ENCODE measurements around the gene DUOX1. TPM values are rescaled to one million over a fixed set of nuclear protein-coding genes. Genes with fewer than 3 reads are reported as not detected.

DUOX1 gene
- total RNA-seq, 1 donor from 2014 or later: 0.07 TPM

DNA sequence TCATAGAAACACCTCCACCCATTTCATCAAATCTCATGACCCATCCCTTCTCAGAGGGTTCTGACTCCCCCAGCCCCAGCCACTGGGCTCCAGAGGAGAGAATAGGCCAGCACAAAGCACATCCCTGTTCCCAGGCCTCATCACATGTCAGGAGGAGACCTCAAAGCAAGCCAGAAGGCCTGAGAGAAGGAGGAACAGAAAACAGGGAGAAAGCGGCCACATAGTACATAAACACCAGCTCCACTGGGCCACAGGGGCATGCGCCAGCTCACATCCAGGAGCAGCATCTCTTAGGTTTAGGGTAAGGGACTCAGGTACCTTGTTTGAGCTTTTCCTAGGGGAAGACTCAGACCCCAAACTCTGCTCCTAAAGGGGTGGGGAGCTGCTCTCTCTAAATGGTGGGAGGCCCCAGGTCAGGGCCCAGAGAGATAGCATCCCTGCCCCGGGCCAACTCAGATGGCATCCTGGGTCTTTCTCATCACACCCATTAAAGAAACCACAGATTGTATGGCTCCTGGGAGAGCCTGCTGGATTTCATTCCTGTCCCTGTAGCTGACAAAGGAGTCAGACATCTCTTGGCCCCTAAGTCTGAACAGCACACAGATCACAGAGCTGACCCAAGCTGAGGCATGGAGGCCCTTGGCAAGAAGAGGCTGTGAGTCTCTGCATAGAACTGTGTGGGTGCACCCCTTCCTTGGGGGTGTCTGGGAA is 55.4 kb downstream of the DUOX1 start:
- intact Hi-C loops (cut with micrococcal nuclease): no loop called here

DNA sequence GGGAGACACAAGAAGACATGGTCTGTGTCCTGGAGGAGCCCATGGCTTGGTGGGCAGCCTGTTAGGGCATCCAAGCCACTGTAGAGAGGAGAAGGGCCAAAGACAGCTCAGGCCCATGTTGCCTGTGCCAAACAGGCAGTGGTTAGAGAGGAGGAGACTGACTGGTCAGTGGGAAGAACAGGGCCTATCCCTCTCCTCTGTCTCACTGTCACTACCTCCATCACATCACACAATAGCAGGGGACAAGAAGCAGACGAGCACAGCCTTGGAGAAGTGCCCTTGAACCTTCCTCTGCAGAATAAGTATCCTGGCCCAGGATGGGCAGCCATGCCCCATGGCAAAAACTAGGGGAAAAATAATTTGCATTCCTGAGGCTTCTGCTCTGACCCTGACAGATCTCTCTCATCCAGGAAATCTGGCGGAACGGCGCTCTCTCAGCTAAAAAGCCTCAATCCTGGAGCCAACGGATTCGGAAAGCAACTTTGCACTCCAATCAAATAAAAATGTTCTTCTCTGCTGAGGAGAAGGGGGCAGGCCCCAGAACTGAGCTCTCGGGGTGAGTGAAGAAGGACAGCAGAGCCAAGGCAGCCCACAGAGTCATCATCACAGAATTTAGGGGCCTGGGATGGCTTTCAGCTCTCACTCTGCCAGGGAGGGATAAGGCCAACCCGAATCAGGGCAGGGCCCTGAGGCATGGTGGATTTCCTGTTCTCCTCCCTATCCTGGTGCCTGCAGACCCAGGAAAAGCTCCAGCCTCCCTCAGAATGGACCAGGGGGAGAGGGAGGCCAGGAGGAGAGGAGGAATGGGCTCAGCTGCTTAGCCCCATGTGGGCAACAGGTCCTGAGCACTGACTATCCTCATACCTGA is 56.3 kb downstream of the DUOX1 start:
- intact Hi-C loops (cut with micrococcal nuclease): no loop called here

DNA sequence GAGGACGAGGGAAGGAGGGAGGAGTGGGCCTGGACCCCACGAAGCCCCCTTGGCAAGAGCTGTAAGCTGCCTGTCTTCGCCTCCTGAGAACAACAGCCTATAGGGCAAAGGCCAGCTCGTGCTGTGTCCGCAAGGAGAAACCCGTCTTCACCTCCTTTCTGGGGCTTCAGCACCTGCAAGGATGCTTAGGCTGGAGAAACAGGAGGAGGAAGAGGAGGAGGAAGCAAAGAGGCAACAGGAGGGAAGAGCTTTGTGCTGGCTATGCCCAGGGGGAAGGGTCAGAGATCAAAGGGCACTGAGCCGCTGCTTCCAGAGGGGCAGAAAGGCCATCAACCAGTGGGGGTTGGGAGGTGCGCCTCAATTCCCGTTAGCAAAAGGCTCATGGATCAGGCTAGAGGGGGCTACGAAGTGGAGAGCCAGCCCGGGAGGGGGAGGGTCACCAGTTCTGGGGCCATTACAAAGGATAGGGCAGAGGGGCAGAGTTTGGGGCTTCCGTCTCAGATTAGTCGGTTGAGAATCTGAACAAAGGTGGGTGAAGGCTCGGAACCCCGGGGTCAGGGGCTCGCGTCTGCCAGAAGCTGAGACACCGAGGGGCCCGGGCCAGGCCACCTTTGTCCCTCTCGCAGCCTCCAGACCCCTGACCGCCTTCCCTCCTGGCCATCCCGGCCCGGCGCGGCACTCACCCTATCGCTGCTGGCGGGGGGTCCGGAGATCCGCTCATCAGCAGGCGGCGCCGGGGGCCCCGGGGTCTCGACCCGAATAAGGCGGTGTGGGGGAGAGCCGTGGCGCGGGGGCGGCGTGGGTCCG is 57.2 kb downstream of the DUOX1 start:
- intact Hi-C loops (cut with micrococcal nuclease): no loop called here

DNA sequence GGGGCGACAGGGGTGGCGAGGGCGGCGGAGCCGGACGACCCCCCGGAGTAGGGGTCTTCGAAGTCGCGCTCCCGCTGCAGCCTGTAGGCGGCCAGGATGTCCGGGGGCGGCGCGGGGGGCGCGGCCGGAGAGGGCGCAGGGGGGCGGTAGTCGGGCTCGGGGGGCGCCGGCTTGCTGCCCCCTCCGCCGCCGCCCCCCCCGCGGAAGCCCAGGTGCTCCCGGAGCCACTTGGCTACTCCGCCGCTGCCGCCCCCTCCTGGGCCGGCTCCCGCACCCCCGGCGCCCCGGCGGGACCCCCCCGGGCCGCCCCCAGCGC is 57.7 kb downstream of the DUOX1 start:
- intact Hi-C loops (cut with micrococcal nuclease): no loop called here

DNA sequence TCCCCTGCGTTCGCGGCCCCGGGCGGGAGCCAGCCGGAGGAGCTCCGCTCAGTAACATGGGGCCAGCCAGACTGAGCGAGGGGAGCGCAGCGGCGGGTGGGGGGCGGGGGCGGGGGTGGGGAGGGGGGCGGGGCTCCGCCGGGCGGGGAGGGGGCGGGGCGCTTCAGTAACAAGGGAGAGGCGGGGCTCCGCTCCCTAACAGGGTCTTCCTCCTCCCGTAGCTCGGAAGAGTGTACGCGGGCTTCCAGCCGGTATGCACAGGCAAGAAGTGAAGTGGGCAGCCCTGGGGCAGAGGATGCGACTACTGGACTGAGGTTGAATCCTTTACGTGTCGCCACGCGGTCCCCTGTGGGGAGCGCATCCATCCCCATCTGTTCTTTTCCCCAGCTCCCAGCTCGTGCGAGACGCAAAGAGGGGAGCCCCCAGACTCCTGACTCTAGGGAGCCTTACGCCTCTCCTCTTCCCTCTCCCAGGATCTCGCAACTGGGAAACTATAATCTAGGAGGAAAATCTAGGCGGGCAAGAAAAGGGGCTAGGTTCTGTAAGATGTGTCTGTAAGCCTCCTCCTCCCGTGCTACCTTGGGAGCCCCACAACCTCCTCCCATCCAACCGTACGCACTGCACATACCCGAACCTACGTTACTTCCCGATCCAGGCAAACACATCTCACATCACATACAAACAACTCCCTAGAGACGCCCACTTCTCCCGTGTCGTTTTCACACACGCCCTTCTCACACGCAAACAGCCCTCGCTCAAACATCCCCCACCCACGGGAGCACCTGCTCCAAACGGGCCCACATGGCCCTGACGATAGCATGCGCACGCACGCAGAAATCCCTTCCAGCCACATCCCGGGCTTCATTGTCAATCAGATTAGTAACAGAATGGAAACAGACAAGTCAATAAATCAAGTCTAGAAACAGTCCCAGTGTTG is 58.4 kb downstream of the DUOX1 start, which contains the start of gene SHF:
Gene SHF, minus strand, starts transcription at position 73 of the 937 bp plus-strand sequence. Its CDS starts 15 bp downstream, at position 58.
- intact Hi-C loops (cut with micrococcal nuclease): loop anchor here (1.0 kb wide), 2 partner anchors 10 to 21 kb away; no protein-coding TSS in a partner anchor

DNA sequence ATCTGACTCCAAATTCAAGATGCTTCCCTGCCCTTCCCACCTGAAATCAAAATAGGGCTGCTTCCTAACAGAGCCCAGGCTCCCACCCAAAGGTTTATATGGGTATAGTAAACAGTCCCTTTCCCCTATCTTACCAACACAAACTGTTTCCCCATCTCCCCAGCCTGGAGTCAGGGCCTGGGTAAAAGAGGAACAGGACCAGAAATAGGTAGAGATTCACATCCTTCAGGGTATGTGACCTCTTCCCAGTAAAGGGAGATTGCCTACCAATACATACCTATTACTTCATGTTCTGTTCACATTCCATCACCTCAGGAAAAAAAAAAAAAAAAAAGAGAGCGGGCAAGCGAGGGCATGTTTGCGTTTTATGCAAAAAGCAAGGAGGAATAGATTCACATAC is 67.7 kb downstream of the DUOX1 start:
- intact Hi-C loops (cut with micrococcal nuclease): no loop called here

DNA sequence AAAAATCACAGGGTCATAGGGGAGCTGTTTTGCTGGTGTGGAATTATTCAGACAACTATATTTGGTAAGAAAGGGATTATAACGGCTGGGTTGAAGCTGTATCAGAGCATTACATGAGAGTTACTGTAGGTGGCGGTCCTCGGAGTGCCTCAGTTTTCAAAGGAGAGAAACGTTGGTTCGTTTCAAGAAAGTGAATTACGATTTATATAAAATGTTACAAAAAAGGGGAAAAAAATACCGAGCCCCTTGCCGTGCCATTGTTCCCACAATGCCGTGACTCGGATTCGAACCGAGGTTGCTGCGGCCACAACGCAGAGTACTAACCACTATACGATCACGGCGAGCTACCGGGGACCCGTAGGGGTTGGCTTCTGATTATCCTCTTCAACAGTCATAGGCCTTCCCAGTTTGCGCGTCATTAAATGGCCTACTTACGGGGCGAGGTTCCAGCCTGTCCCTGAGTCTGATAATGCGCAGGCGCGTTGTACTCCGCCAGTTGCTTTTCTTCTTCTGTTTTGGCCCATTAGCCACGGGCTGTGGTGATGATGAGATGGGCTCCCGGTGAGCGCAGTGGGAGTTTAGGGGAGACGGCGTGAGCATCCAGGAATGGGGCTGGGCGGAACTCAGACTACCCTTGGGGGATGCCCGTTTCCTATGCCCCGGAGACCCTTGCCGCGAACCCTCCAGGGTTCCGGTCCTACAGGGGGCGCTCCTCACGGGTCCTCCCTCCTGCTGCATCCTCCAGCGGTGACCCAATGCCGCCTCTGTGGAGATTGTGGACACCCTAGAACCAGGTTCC is 68.7 kb downstream of the DUOX1 start:
- intact Hi-C loops (cut with micrococcal nuclease): loop anchor here (1.0 to 2.0 kb wide), 6 partner anchors 10 to 661 kb away; partner anchors contain the start of genes EIF3J and SPG11

DNA sequence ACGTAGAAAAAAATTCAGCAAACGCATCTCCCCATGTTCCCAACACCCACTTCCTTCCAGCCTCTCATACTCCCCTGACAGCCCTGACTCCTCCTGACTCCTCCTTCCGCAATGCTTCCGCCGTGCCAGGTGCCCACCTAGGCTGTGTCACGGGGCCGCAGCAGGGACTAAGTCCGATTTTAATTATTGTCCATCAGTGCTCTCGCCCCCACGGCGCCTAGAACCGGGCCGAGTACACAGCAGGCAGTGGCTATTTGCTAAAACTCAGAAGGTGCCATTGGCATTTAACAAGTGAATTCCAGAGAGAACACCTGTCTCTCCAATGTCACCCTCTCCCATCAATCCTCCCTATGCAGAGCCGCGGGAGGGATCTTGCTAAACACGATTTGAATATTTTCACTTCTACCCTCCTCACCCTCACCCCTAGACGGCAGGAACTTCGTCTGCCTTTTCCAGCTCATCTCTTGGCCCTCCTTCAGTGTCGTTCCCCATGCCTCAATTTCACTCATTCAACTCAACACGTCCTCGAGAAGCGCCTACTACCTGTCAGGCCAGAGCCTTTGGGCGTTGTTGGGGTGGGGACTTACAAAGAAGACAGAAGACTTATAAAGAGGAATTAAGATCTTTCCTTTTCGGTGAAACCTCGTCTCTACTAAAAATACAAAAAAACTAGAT is 69.5 kb downstream of the DUOX1 start:
- intact Hi-C loops (cut with micrococcal nuclease): loop anchor here (2.0 kb wide), 1 partner anchor 536 kb away; the partner anchor contains the start of gene SPG11

DNA sequence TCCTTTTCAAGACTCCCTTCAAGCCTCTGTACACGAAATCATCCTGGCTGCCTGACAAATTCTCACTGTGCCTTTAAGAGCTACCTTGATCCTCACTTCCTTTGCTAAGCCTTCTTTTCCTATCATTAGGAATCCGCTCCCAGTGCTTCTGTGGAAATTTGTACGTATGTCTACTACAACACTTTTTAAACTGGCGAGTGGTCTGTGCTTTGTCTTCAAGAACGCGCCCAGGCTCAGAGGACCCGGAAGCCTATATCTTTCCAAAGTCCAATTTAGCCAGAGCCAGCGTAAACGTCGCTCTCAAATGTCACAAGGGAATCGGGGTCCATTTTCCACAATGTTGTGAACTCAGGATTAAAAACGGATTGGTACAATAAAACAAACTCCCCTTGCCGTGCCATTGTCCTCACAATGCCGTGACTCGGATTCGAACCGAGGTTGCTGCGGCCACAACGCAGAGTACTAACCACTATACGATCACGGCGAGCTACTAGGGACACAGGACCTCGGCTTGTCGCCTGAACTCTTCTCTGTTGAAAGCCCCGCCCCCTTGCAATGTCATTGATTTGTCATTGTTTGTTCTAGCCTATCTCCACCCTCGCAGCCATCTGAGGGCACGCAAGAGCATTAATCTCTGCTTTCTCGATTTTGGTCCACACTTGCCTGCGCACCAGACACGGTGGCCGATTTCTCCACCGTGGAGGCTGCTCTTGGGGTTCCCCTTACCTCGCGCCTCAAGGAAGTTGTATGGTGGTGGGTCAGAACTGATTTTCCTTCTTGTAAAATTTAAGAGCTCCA is 70.4 kb downstream of the DUOX1 start:
- intact Hi-C loops (cut with micrococcal nuclease): loop anchor here (1.0 kb wide), 8 partner anchors 79 to 912 kb away; partner anchors contain the start of genes BLOC1S6, CTDSPL2, GOLM2 and SORD

DNA sequence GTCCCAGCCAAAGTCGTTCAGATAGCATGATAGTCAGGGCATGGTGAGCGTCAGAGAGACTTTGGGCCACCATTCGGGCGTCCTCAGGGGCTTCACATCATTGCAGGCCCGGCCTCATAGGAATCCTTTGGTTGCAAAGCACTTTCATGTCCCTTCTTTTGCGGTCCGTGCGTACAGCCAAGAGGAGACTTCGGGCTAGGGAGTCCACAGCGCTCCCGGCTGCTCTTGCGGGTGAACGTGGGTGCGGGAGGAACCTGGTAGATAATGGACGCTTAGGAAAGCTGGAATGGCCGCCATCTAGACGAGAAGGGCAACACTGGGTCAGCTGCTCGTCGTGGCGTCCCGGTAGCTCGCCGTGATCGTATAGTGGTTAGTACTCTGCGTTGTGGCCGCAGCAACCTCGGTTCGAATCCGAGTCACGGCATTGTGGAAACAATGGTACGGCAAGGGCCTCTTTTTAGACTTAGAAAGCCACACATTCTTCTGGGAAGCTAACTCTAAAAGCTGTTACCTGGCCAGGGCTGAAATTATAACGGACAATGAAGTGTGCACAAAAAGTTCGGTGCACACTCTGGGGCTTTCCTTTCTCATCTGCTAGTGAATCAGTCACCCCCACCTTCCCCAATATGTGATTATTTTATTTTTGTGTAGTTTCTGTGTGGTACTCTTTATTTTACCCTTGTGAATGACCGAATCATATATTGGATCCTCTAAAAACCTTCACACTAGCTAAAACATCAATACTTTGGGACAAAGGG is 71.2 kb downstream of the DUOX1 start:
- intact Hi-C loops (cut with micrococcal nuclease): loop anchor here (1.0 kb wide), 8 partner anchors 78 to 913 kb away; partner anchors contain the start of genes BLOC1S6, CTDSPL2, GOLM2 and SORD

DNA sequence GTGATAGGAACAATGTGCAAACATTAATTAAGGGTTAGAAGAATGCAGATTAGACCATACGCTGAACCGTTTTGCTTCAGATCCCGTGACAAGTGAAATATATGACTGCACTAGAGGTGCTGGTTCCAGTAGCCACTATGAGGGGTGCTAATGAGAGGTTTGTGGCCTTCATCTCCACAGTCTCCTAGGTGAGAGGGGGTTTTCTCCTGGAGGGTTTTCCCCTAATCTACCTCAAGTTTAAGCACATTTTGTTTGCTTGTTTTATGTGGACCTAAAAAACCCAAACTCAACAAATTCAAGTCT is 71.7 kb downstream of the DUOX1 start:
- intact Hi-C loops (cut with micrococcal nuclease): no loop called here

DNA sequence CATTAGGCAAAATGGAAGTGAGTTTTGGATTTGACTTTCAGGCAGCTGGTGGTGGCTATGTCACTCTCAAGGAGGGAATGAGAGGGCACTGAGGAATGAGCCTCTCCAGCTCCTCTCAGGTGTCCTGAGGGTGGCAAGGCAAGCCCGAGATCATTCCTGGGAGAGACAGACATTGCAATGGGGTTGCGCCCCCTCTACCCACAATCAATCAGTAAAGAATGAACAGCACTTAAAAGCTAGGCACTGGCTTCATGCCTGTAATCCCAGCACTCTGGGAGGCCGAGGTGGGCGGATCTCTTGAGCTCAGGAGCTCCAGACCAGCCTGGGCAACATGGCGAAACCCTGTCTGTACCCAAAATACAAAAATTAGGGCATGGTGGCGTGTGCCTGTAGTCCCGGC is 72.1 kb downstream of the DUOX1 start:
- intact Hi-C loops (cut with micrococcal nuclease): no loop called here

DNA sequence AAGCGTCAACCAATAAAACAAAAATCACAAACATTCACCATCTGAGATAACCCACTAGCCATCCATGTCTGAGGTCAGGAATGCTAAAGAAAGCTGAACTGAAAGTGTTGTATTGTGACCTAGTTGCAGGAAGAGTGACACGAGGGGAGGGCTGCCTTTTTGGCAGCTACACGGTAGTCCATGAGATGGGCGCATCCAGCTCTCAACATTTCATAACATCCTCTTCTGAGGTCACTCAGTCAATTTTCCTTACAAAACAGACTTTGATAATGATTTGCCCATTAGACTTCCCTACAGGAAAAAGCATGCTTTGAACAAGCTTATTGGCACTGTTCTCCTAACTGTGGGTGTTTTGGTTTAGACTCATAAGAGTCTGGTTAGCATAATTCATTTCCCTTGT is 73.4 kb downstream of the DUOX1 start:
- intact Hi-C loops (cut with micrococcal nuclease): no loop called here

DNA sequence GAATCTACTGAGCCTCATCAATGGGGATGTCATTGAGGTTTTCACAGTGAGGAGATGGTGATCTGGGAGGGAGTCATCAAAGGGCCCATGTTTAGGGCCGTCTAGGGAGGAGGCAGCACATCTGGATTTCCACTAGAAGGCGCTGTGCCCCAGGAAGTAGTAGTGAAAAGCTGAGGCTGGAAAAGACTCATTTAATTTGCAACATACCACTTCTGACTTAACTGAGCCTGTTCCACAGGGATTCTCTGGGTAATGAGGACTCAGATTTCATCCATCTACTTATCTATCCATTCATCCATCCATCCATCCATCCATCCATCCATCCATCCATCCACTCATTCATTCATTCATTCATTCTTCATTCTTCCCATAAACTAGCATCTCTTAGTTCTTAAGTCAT is 75.4 kb downstream of the DUOX1 start:
- intact Hi-C loops (cut with micrococcal nuclease): loop anchor here (1.0 kb wide), 2 partner anchors 74 to 194 kb away; no protein-coding TSS in a partner anchor

DNA sequence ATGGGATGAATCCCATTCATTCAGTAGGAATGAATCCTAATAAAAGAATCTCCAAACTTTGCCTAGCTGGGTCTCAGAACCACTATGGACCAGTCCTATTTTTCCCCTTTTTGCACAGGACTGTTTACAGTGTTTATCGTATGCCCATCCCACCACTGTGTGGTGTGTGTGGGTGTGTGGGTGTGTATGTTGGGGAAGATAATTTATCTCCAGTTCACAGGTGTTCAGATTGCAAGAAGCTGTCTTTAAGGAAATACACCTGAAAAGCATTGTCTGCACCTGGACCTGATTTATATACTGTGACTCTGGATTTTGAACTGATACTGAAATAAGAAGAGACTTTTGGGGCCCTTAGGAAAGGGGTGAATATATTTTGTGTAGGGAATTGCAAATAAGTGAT is 82.7 kb downstream of the DUOX1 start:
- intact Hi-C loops (cut with micrococcal nuclease): no loop called here
